ENCODE results near the gene RASGRF1.

The RASGRF1 gene

DNA sequence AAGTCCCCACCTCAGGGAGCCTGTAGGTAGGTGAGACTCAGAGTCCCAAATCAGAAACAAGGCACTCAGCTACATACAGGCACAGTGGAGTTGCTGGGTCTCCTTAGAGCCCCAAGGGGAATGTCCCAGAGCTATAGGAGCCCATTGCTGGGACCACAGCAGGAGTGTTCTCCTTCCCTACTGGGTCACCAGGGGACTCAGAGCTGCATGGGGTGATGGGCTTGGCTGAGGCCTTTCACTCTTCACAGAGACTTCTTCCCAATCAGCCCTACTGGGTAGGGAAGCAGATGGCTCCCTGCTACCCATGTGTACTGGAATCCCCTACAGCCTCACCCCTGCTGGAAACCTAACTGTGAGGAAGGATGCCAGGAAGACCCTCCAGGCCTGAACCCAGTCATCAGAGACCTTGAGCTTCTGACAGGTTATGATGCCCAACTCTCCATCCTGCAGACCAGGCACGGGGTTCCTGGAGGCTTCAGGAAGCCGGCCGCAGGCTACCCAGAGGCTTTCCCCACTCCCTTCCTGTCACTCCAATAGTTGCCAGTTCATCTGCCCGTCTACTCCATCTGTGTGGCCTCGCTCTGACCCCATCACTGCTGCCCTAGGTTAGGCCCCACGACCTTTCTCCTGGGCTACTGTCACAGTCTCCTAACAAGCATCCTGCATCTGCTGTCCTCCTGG lies 24.0 kb downstream of the RASGRF1 start:
- no peak overlapping the region for H3K9ac ChIP-seq

DNA sequence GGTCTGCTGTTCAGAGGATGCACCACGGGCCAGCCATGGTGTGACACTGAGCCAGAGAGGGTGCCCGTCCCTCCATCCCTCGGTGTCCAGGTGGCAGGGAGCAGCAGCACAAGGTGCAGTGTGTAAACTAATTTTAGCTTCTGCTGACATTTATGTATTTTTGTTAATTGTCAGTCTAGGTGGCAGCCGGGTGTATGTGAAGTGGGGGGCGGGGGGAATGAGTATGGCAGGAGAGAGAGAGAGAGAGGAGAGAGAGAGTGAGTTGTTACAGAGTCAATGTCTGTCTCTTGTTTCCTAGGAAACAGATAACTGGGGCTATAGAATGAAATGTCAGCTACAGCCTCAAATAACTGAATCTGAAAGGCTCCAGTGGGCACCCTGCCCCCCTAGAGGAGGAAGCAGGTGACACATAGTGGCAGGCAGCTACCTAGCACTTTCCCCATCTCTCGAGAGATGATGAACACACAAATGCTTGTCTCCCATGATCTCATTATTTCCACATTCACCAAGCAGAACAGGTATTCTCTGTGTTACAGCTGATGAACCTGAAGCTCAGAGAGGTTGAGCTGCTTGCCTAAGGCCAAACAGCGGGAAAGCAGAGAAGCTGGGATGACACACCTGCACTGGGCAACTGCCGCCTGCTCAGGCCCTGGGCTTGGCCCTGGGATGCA lies 24.7 kb downstream of the RASGRF1 start:
- Histone ChIP-seq H3K79me2 (no peaks in the 10 kb centered on the region), H3K4me2 (ENCODE audit: low read length) (no peak overlapping the region), H3K27me3 (ENCODE audit: control insufficient read depth, insufficient read depth, low read length) (no peaks in the 10 kb centered on the region), H3K9ac (no peak overlapping the region), H3K4me3 (ENCODE audit: low read depth, low read length) (no peak overlapping the region), H2AFZ (no peak overlapping the region), H3K36me3 (ENCODE audit: control insufficient read depth, insufficient read depth, low read length) (no peaks in the 10 kb centered on the region), H3K9me3 (ENCODE audit: control insufficient read depth, low read length) (no peaks in the 10 kb centered on the region), H3K27ac (no peak overlapping the region), H3K4me1 (no peaks in the 10 kb centered on the region)
- TF ChIP-seq, protein P1, sequence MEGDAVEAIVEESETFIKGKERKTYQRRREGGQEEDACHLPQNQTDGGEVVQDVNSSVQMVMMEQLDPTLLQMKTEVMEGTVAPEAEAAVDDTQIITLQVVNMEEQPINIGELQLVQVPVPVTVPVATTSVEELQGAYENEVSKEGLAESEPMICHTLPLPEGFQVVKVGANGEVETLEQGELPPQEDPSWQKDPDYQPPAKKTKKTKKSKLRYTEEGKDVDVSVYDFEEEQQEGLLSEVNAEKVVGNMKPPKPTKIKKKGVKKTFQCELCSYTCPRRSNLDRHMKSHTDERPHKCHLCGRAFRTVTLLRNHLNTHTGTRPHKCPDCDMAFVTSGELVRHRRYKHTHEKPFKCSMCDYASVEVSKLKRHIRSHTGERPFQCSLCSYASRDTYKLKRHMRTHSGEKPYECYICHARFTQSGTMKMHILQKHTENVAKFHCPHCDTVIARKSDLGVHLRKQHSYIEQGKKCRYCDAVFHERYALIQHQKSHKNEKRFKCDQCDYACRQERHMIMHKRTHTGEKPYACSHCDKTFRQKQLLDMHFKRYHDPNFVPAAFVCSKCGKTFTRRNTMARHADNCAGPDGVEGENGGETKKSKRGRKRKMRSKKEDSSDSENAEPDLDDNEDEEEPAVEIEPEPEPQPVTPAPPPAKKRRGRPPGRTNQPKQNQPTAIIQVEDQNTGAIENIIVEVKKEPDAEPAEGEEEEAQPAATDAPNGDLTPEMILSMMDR (IDR thresholded peaks at IDR 0.05), result no peak

More for the DNA sequence above, 24.0 kb downstream of the RASGRF1 start:
- H3K4me1 ChIP-seq, result no peaks in the 10 kb centered on the region
- TF ChIP-seq, protein P1 (IDR thresholded peaks at IDR 0.05), result no peak
- H3K36me3 ChIP-seq (ENCODE audit: control insufficient read depth, insufficient read depth, low read length), result no peaks in the 10 kb centered on the region
- no peak overlapping the region for H2AFZ ChIP-seq
- no peak overlapping the region for H3K27ac ChIP-seq
- H3K4me2 ChIP-seq (ENCODE audit: low read length), result no peak overlapping the region
- no peaks in the 10 kb centered on the region for H3K9me3 ChIP-seq (ENCODE audit: control insufficient read depth, low read length)
- no peak overlapping the region for H3K4me3 ChIP-seq (ENCODE audit: low read depth, low read length)
- no peaks in the 10 kb centered on the region for H3K27me3 ChIP-seq (ENCODE audit: control insufficient read depth, insufficient read depth, low read length)
- no peaks in the 10 kb centered on the region for H3K79me2 ChIP-seq

DNA sequence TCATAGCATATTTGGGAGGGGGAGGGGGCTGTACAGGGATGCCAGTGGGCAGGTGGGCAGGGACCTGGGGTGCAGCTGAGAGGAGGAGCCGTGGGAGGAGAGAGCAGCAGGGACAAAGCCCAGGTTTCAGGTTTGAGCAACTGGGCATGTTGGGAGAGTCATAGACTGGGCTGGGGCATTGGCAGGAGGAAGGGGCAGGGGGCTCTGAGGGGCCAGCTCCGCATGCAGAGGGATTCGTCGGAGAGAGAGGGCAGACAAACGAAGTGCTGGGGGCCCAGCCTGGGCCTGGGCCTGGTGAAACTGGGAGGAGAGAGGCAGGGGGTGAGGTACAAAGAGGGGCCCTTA lies 25.2 kb downstream of the RASGRF1 start:
- TF ChIP-seq, protein P1 (IDR thresholded peaks at IDR 0.05), result no peak
- H3K9ac ChIP-seq, result no peak overlapping the region
- H3K4me3 ChIP-seq (ENCODE audit: low read depth, low read length), result no peak overlapping the region
- no peaks in the 10 kb centered on the region for H3K36me3 ChIP-seq (ENCODE audit: control insufficient read depth, insufficient read depth, low read length)
- no peak overlapping the region for H3K27ac ChIP-seq
- H3K4me1 ChIP-seq, result no peaks in the 10 kb centered on the region
- no peak overlapping the region for H3K4me2 ChIP-seq (ENCODE audit: low read length)
- no peak overlapping the region for H2AFZ ChIP-seq
- no peaks in the 10 kb centered on the region for H3K9me3 ChIP-seq (ENCODE audit: control insufficient read depth, low read length)
- no peaks in the 10 kb centered on the region for H3K27me3 ChIP-seq (ENCODE audit: control insufficient read depth, insufficient read depth, low read length)
- H3K79me2 ChIP-seq, result no peaks in the 10 kb centered on the region

DNA sequence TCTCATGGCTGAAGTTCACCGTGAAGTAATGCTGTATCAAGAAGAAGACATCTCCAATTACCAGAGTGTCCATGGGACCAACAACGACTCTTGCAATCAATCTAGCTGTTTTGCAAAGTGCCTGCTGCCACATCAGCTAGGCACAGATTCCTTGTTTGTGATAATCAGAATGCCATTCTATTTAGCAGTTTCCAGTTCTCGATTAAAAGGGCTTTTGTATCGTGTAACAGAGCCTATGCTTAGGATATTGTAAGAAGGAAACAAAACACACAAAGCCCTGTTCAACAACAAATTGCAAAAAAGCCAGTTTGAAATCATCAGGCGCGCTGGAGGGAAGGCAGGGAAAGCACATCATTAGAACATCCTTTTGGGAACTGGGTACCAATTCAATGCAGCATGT lies 26.1 kb downstream of the RASGRF1 start:
- Histone ChIP-seq H3K79me2 (no peaks in the 10 kb centered on the region), H3K9ac (no peak overlapping the region), H3K4me2 (ENCODE audit: low read length) (no peak overlapping the region), H3K4me3 (ENCODE audit: low read depth, low read length) (no peak overlapping the region), H2AFZ (no peak overlapping the region), H3K4me1 (no peaks in the 10 kb centered on the region), H3K9me3 (ENCODE audit: control insufficient read depth, low read length) (no peaks in the 10 kb centered on the region), H3K27me3 (ENCODE audit: control insufficient read depth, insufficient read depth, low read length) (no peaks in the 10 kb centered on the region), H3K27ac (no peak overlapping the region), H3K36me3 (ENCODE audit: control insufficient read depth, insufficient read depth, low read length) (no peaks in the 10 kb centered on the region)
- TF ChIP-seq, protein P1 (IDR thresholded peaks at IDR 0.05), result no peak

DNA sequence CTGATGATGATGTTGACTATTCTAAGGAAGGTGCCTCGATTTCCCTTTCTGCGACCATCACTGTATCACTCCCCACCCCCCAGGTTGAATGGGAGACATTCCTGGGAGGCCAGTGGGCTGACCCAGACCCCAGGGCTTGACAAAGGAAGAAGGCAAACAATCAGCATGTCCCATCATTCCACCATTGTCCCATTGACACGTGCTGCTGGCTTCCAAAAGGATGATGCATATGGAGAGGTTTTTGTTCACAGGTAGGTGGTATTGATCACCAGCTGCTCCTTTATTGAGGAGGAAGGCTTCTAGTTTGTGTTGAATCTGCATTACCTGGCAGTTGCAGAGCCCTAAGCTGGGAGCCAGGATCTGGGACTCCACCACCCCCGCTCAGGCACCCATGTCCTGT lies 30.4 kb downstream of the RASGRF1 start:
- TF ChIP-seq, protein P1 (IDR thresholded peaks at IDR 0.05), result no peak
- Histone ChIP-seq H3K27me3 (ENCODE audit: control insufficient read depth, insufficient read depth, low read length) (no peaks in the 10 kb centered on the region), H3K36me3 (ENCODE audit: control insufficient read depth, insufficient read depth, low read length) (no peaks in the 10 kb centered on the region), H3K4me2 (ENCODE audit: low read length) (no peak overlapping the region), H3K79me2 (no peaks in the 10 kb centered on the region), H3K9me3 (ENCODE audit: control insufficient read depth, low read length) (no peaks in the 10 kb centered on the region), H3K9ac (no peak overlapping the region), H2AFZ (no peak overlapping the region), H3K4me1 (no peaks in the 10 kb centered on the region), H3K27ac (no peak overlapping the region), H3K4me3 (ENCODE audit: low read depth, low read length) (no peak overlapping the region)
